HG03045 (cell line): ENCODE results near the gene ARHGAP15.
A peak's percentile ranks its signal among the peaks of the same experiment; 100 is the strongest.

ENCODE experiments used
- ATAC-seq: cut with Tn5 transposase; IDR thresholded peaks from one replicate; pipeline ENCODE4 v1.9.1; 2021; ENCODE audit warnings: mild to moderate bottlenecking, moderate library complexity; ENCODE audit not compliant: unreplicated experiment

ARHGAP15 gene

GRCh38 chr2:143259368-143259958 is 130.2 kb downstream of the ARHGAP15 start:
- ATAC-seq: no peak

GRCh38 chr2:143261986-143262385 is 132.8 kb downstream of the ARHGAP15 start:
- ATAC-seq: peak; percentile 73

- ATAC-seq: no peak
Observed at GRCh38 chr2:143262389-143262788, 133.2 kb downstream of the ARHGAP15 start.

- no peak for ATAC-seq
Observed at GRCh38 chr2:143263066-143263625, 133.9 kb downstream of the ARHGAP15 start.

- ATAC-seq: no peak
Observed at GRCh38 chr2:143264851-143265250, 135.6 kb downstream of the ARHGAP15 start.

- ATAC-seq: no peak
Observed at GRCh38 chr2:143279672-143280071, 150.5 kb downstream of the ARHGAP15 start.

GRCh38 chr2:143280097-143280757 is 151.0 kb downstream of the ARHGAP15 start:
- no peak for ATAC-seq

- no peak for ATAC-seq
Observed at GRCh38 chr2:143282684-143283083, 153.5 kb downstream of the ARHGAP15 start.

- ATAC-seq: no peak
Observed at GRCh38 chr2:143284087-143284675, 155.0 kb downstream of the ARHGAP15 start.

GRCh38 chr2:143289025-143289424 is 159.8 kb downstream of the ARHGAP15 start:
- ATAC-seq: no peak

GRCh38 chr2:143290221-143290620 is 161.0 kb downstream of the ARHGAP15 start:
- no peak for ATAC-seq

GRCh38 chr2:143294068-143294467 is 164.8 kb downstream of the ARHGAP15 start:
- ATAC-seq: no peak

GRCh38 chr2:143296089-143296488 is 166.9 kb downstream of the ARHGAP15 start:
- no peak for ATAC-seq

- no peak for ATAC-seq
Observed at GRCh38 chr2:143297182-143297581, 168.0 kb downstream of the ARHGAP15 start.

- ATAC-seq: no peak
Observed at GRCh38 chr2:143300536-143300935, 171.3 kb downstream of the ARHGAP15 start.

- ATAC-seq: no peak
Observed at GRCh38 chr2:143311426-143311825, 182.2 kb downstream of the ARHGAP15 start.

GRCh38 chr2:143312441-143312840 is 183.2 kb downstream of the ARHGAP15 start:
- ATAC-seq: no peak

GRCh38 chr2:143313861-143314260 is 184.6 kb downstream of the ARHGAP15 start:
- ATAC-seq: no peak

GRCh38 chr2:143321994-143322393 is 192.8 kb downstream of the ARHGAP15 start:
- no peak for ATAC-seq

GRCh38 chr2:143329288-143329687 is 200.1 kb downstream of the ARHGAP15 start:
- ATAC-seq: no peak

GRCh38 chr2:143333168-143333791 is 204.1 kb downstream of the ARHGAP15 start:
- no peak for ATAC-seq

- ATAC-seq: no peak
Observed at GRCh38 chr2:143333847-143334246, 204.6 kb downstream of the ARHGAP15 start.
